K562 (cell line): Measurements from ENCODE around the gene TLR8. TPM values are rescaled to one million over a fixed set of nuclear protein-coding genes. Genes with fewer than 3 reads are reported as not detected.

ENCODE experiments used
- PYGO2 ChIP-seq: fragments of 450-650 bp; IDR thresholded peaks from 2 replicates; pipeline ENCODE4 v1.6.1; 2016; ENCODE audit warnings: mild to moderate bottlenecking, missing genetic modification characterization, moderate library complexity, missing compliant biosample characterization
- RBFOX2 ChIP-seq: fragments of 200-400 bp; formaldehyde crosslinking; IDR thresholded peaks from 2 replicates; pipeline ENCODE4 v1.6.1; 2017; ENCODE audit warnings: low read depth, mild to moderate bottlenecking, low read length, moderate library complexity
- SP2 ChIP-seq: IDR thresholded peaks from 2 replicates; pipeline ENCODE4 v1.6.1; 2011; ENCODE audit warnings: mild to moderate bottlenecking, low read depth, low read length, moderate library complexity; ENCODE audit not compliant: poor library complexity, severe bottlenecking; ENCODE audit errors: extremely low read depth
- STAT5B ChIP-seq: fragments of 250-450 bp; sonication (Bioruptor Pico); IDR thresholded peaks from 2 replicates; pipeline ENCODE4 v1.8.0; 2021; ENCODE audit warnings: mild to moderate bottlenecking, inconsistent platforms
- THAP12 ChIP-seq: fragments of 250-450 bp; sonication (Bioruptor Pico); IDR thresholded peaks from 2 replicates; pipeline ENCODE4 v1.9.0; 2021; ENCODE audit warnings: mild to moderate bottlenecking, inconsistent platforms
- ZC3H4 ChIP-seq: sonication (generic); formaldehyde crosslinking; IDR thresholded peaks from 2 replicates; pipeline ENCODE4 v1.9.0; 2021; ENCODE audit warnings: missing genetic modification reagents, borderline replicate concordance
- ZNF408 ChIP-seq: fragments of 250-450 bp; sonication (Bioruptor Pico); IDR thresholded peaks from 2 replicates; pipeline ENCODE4 v1.4.0; 2020; ENCODE audit warnings: low read depth, mild to moderate bottlenecking, moderate library complexity
- ZNF518B ChIP-seq: fragments of 250-450 bp; sonication (Bioruptor Pico); IDR thresholded peaks from 2 replicates; pipeline ENCODE4 v1.5.0; 2021; ENCODE audit warnings: mild to moderate bottlenecking, moderate library complexity
- ZSCAN32 ChIP-seq: fragments of 450-650 bp; formaldehyde crosslinking; IDR thresholded peaks from 2 replicates; pipeline ENCODE4 v1.4.0; 2020; ENCODE audit warnings: mild to moderate bottlenecking, moderate library complexity
- polyA plus RNA-seq, 8 experiments: library from polyadenylated mRNA; depleted of rRNA in 4 of 8; stranded (reverse) in 5 of 8; unstranded in 3 of 8; fragments of >200 nt; fragmentation: Nextera tagmentation in 2 of 8; fragmentation: Illumina TruSeq in 1 of 8; extraction: Ambion mirVana in 2 of 8; extraction: Trizol in 1 of 8; gene quantifications; 2 replicates each; pipeline versions ENCODE4 v1.2.1 to v1.2.3, GENCODE V29; 2011 to 2014; ENCODE audit warnings: inconsistent platforms in 1 of 8, missing spikeins in 1 of 8
- total RNA-seq, 7 experiments: library from RNA; depleted of rRNA in 6 of 7; stranded (reverse); fragments of >200 nt in 6 of 7; fragmentation: Illumina TruSeq in 2 of 7; extraction: Trizol in 2 of 7; gene quantifications; 2 replicates each; pipeline versions ENCODE4 v1.2.1 to v1.2.3, GENCODE V29; 2011 to 2021; ENCODE audit warnings: low replicate concordance in 1 of 7
- TF ChIP-seq, protein P1 (sequence below): fragments of 250-450 bp; sonication (Bioruptor Pico); IDR thresholded peaks from 2 replicates; pipeline ENCODE4 v1.8.0; 2021; ENCODE audit warnings: borderline replicate concordance, mild to moderate bottlenecking, moderate library complexity; ENCODE audit not compliant: poor library complexity, severe bottlenecking
- TF ChIP-seq, protein P2 (sequence below), 2 experiments: fragments of 450-650 bp; IDR thresholded peaks; 2 replicates each; pipeline ENCODE4 v1.6.1; 2016; ENCODE audit warnings: mild to moderate bottlenecking in 2 of 2, borderline replicate concordance in 1 of 2, low read depth in 1 of 2, moderate library complexity in 1 of 2

Gene TLR8
- total and polyA plus RNA-seq, 9 of the 15 experiments (the other 6 are each of a cell fraction or from before 2014, with no cell fraction given) = not detected

DNA sequence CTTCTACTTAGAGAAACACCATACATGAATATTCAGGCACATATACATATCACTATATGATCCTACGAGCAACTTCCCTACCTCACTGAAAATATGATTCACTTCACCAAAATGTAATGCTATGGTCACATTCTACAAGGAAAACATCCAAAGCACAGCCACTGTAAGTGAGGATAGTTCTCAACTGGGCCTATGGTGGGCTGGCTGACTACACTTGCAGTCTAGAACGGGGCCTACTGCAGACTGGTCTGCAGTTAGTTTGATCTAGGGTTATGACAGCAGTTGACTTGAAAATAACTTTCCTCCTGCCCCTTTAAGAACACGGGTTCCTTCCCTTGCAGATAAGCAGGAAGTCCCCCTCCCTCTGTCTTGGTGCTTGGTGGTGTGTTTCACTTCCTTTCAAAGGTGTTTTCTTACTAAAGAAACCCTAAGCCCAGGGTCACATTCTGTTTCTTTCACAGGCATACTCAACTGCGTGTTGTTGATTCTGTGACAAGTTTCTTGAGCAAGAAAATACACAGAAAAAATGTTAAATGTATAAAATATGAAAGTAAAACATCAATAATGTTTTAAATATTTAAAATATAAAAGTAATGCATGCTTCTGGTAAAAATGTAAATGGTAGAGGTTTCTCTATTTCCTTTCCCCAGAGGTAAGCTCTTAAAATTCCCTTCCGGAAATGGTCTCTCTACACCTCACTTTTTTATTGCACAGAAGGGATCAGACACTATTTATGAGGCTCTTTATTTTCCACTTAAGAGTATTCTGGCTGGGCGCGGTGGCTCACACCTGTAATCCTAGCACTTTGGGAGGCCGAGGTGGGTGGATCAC, 50.5 kb downstream of the TLR8 start (continued):
- TF ChIP-seq, protein P1, sequence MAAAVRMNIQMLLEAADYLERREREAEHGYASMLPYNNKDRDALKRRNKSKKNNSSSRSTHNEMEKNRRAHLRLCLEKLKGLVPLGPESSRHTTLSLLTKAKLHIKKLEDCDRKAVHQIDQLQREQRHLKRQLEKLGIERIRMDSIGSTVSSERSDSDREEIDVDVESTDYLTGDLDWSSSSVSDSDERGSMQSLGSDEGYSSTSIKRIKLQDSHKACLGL (CRISPR knock-in tag) = no peak
- TF ChIP-seq ZC3H4 (no peak), SP2 (no peak), ZSCAN32 (CRISPR knock-in tag) (no peak), STAT5B (CRISPR knock-in tag) (no peak), ZNF518B (no peak), ZNF408 (CRISPR knock-in tag) (no peak), THAP12 (CRISPR knock-in tag) (no peak), RBFOX2 (no peak), PYGO2 (no peak)
- TF ChIP-seq, protein P2, sequence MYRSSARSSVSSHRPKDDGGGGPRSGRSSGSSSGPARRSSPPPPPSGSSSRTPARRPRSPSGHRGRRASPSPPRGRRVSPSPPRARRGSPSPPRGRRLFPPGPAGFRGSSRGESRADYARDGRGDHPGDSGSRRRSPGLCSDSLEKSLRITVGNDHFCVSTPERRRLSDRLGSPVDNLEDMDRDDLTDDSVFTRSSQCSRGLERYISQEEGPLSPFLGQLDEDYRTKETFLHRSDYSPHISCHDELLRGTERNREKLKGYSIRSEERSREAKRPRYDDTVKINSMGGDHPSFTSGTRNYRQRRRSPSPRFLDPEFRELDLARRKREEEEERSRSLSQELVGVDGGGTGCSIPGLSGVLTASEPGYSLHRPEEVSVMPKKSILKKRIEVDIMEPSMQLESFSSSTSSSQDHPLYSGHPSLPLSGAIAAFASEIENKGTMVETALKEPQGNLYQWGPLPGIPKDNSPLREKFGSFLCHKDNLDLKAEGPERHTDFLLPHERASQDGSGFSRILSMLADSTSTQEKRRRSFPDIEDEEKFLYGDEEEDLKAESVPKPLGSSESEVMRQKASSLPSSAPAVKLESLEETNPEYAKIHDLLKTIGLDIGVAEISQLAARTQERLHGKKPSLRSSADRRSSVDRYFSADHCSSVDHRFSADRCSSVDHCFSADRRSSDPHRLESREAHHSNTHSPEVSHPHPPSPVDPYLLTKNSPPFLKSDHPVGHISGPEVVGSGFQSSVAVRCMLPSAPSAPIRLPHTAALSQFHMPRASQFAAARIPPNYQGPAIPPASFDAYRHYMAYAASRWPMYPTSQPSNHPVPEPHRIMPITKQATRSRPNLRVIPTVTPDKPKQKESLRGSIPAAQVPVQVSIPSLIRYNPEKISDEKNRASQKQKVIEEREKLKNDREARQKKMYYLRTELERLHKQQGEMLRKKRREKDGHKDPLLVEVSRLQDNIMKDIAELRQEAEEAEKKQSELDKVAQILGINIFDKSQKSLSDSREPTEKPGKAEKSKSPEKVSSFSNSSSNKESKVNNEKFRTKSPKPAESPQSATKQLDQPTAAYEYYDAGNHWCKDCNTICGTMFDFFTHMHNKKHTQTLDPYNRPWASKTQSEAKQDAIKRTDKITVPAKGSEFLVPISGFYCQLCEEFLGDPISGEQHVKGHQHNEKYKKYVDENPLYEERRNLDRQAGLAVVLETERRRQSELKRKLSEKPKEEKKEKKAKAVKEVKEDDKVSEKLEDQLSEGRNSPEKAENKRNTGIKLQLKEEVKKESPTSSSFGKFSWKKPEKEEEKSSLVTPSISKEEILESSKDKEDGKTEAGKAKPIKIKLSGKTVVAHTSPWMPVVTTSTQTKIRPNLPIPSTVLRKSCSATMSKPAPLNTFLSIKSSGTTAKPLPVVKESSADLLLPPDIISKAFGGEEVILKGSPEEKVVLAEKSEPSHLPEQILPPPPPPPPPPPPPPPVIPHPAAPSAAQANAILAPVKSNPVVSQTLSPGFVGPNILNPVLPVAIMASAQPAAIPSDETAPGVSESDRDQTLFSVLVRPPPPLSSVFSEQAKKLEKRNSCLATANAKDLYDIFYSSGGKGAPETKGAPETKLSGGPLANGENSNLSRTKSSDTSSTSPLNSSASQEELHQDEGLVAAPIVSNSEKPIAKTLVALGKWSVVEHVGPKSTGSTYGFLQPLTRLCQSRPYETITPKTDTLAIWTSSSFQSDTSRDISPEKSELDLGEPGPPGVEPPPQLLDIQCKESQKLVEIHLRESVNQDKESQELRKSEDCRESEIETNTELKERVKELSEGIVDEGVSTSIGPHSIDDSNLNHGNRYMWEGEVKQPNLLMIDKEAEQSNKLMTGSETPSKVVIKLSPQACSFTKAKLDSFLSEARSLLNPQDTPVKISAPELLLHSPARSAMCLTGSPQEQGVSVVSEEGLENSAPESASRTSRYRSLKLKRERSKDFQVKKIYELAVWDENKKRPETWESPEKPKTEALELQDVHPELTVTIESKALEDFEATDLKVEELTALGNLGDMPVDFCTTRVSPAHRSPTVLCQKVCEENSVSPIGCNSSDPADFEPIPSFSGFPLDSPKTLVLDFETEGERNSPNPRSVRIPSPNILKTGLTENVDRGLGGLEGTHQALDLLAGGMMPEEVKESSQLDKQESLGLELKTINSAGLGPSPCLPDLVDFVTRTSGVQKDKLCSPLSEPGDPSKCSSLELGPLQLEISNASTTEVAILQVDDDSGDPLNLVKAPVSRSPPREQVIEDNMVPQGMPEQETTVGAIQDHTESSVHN (IDR thresholded peaks at IDR 0.05; ENCODE audit: borderline replicate concordance in 1 of 2, low read depth in 1 of 2) = no peak
